Measurements from ENCODE around the gene TPBGL. TPM values are rescaled to one million over a fixed set of nuclear protein-coding genes. Genes with fewer than 3 reads are reported as not detected.
A peak's percentile ranks its signal among the peaks of the same experiment; 100 is the strongest.

TPBGL gene
- total RNA-seq, 1 donor from 2014 or later: 0.16 TPM

GRCh38 chr11:75241906-75242644, 1.5 kb downstream of the TPBGL start:
- intact Hi-C loops (cut with DNase I): loop anchor here (2.0 to 5.0 kb wide), 2 partner anchors 35 to 101 kb away; no protein-coding TSS in a partner anchor
- ATAC-seq: no peak
- DNase-seq (ENCODE audit: missing footprints): no peak

- DNase-seq (ENCODE audit: missing footprints): no peak
- no peak for ATAC-seq
- intact Hi-C loops (cut with DNase I): loop anchor here (5.0 kb wide), 1 partner anchor 36 kb away; no protein-coding TSS in a partner anchor
Observed at GRCh38 chr11:75242722-75243600, 2.4 kb downstream of the TPBGL start.

GRCh38 chr11:75244052-75244814, 3.7 kb downstream of the TPBGL start:
- intact Hi-C loops (cut with DNase I): loop anchor here (5.0 kb wide), 1 partner anchor 37 kb away; no protein-coding TSS in a partner anchor
- DNase-seq (ENCODE audit: missing footprints): no peak
- ATAC-seq: no peak

- ATAC-seq (no peak), DNase-seq (ENCODE audit: missing footprints) (no peak)
- intact Hi-C loops (cut with DNase I): loop anchor here (5.0 kb wide), 1 partner anchor 313 kb away; no protein-coding TSS in a partner anchor
Observed at GRCh38 chr11:75245356-75246005, 4.9 kb downstream of the TPBGL start.

- intact Hi-C loops (cut with DNase I): loop anchor here (5.0 kb wide), 1 partner anchor 314 kb away; no protein-coding TSS in a partner anchor
- ATAC-seq (no peak), DNase-seq (ENCODE audit: missing footprints) (no peak)
Observed at GRCh38 chr11:75246006-75246670, 5.6 kb downstream of the TPBGL start.

GRCh38 chr11:75246671-75247350, 6.2 kb downstream of the TPBGL start:
- ATAC-seq (no peak), DNase-seq (ENCODE audit: missing footprints) (no peak)
- intact Hi-C loops (cut with DNase I): loop anchor here (5.0 kb wide), 1 partner anchor 315 kb away; no protein-coding TSS in a partner anchor

- no peak for ATAC-seq
Observed at GRCh38 chr11:75248924-75249256, 8.3 kb downstream of the TPBGL start.

GRCh38 chr11:75249704-75250103, 9.1 kb downstream of the TPBGL start:
- no peak for DNase-seq (ENCODE audit: missing footprints)
- intact Hi-C loops (cut with DNase I): loop anchor here (2.0 to 5.0 kb wide), 3 partner anchors 109 to 317 kb away; no protein-coding TSS in a partner anchor
- ATAC-seq: no peak

More at GRCh38 chr11:75248924-75249256, 8.3 kb downstream of the TPBGL start:
- no peak for DNase-seq (ENCODE audit: missing footprints)
- intact Hi-C loops (cut with DNase I): loop anchor here (2.0 to 5.0 kb wide), 3 partner anchors 108 to 317 kb away; no protein-coding TSS in a partner anchor

- ATAC-seq: no peak
- no peak for DNase-seq (ENCODE audit: missing footprints)
- intact Hi-C loops (cut with DNase I): no loop called here
Observed at GRCh38 chr11:75254326-75254725, 13.8 kb downstream of the TPBGL start.

GRCh38 chr11:75260396-75261170, 20.0 kb downstream of the TPBGL start:
- intact Hi-C loops (cut with DNase I): no loop called here
- DNase-seq (ENCODE audit: missing footprints) (no peak), ATAC-seq (no peak)

GRCh38 chr11:75261902-75262361, 21.4 kb downstream of the TPBGL start:
- DNase-seq (ENCODE audit: missing footprints) (no peak), ATAC-seq (no peak)
- intact Hi-C loops (cut with DNase I): no loop called here

- intact Hi-C loops (cut with DNase I): no loop called here
- no peak for ATAC-seq
- no peak for DNase-seq (ENCODE audit: missing footprints)
Observed at GRCh38 chr11:75262436-75262835, 21.9 kb downstream of the TPBGL start.

GRCh38 chr11:75262961-75263852, 22.6 kb downstream of the TPBGL start:
- ATAC-seq (peak; percentile 12), DNase-seq (ENCODE audit: missing footprints) (no peak)
- intact Hi-C loops (cut with DNase I): no loop called here

- intact Hi-C loops (cut with DNase I): no loop called here
- ATAC-seq: no peak
- peak; percentile 81 for DNase-seq (ENCODE audit: missing footprints)
Observed at GRCh38 chr11:75263944-75264349, 23.4 kb downstream of the TPBGL start.

- DNase-seq (ENCODE audit: missing footprints) (no peak), ATAC-seq (no peak)
- intact Hi-C loops (cut with DNase I): no loop called here
Observed at GRCh38 chr11:75264356-75264755, 23.8 kb downstream of the TPBGL start.

All from Right ventricle myocardium inferior (tissue), 1 donor.